Uterus (tissue), 2 donors: ENCODE data around the gene DIPK2B.

Source experiments
- CTCF ChIP-seq, 4 experiments: fragments of 200-600 bp in 2 of 4; fragments of 450-650 bp in 2 of 4; sonication (generic) in 2 of 4; IDR thresholded peaks; one replicate each; pipeline ENCODE4 v1.5.1; 2016 to 2019; ENCODE audit warnings: antibody characterized with exemption in 4 of 4, mild to moderate bottlenecking in 2 of 4, moderate library complexity in 1 of 4
- POLR2A ChIP-seq, 2 donors: fragments of 450-650 bp; IDR thresholded peaks; one replicate each; pipeline ENCODE4 v1.6.1; 2016; ENCODE audit warnings: antibody characterized with exemption in 2 of 2, mild to moderate bottlenecking in 1 of 2, moderate library complexity in 1 of 2

GRCh38 chrX:45198706-45199105 lies 2.0 kb downstream of the DIPK2B start:
- no peak for TF ChIP-seq CTCF (IDR thresholded peaks at IDR 0.05)
- no peak for TF ChIP-seq POLR2A (IDR thresholded peaks at IDR 0.05)
